DOHH2 (cell line): ENCODE results near the gene P3H3.
"Not testable (repeated sequence)": the region's sequence is repeated elsewhere in the genome, so short reads cannot be mapped to it uniquely, and the experiment has no call there.

Source experiments
- CTCF ChIP-seq: fragments of 200-600 bp; sonication (generic); IDR thresholded peaks from one replicate; pipeline ENCODE4 v1.5.1; 2014; ENCODE audit warnings: antibody characterized with exemption, mild to moderate bottlenecking, low read depth, low read length; ENCODE audit not compliant: poor library complexity, severe bottlenecking
- EZH2phosphoT487 ChIP-seq: fragments of 200-600 bp; sonication (generic); IDR thresholded peaks from 2 replicates; pipeline ENCODE4 v1.6.1; 2017; ENCODE audit warnings: borderline replicate concordance, mild to moderate bottlenecking, antibody characterized with exemption, low read length, moderate library complexity, mixed read lengths

DNA sequence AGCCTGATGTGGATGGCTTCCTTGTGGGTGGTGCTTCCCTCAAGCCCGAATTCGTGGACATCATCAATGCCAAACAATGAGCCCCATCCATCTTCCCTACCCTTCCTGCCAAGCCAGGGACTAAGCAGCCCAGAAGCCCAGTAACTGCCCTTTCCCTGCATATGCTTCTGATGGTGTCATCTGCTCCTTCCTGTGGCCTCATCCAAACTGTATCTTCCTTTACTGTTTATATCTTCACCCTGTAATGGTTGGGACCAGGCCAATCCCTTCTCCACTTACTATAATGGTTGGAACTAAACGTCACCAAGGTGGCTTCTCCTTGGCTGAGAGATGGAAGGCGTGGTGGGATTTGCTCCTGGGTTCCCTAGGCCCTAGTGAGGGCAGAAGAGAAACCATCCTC, 42.1 kb downstream of the P3H3 start:
- not testable (repeated sequence) for TF ChIP-seq CTCF, EZH2phosphoT487
